ENCODE results near the gene TMEM163.
"Not testable (repeated sequence)": the region's sequence is repeated elsewhere in the genome, so short reads cannot be mapped to it uniquely, and the experiment has no call there.

Gene TMEM163

DNA sequence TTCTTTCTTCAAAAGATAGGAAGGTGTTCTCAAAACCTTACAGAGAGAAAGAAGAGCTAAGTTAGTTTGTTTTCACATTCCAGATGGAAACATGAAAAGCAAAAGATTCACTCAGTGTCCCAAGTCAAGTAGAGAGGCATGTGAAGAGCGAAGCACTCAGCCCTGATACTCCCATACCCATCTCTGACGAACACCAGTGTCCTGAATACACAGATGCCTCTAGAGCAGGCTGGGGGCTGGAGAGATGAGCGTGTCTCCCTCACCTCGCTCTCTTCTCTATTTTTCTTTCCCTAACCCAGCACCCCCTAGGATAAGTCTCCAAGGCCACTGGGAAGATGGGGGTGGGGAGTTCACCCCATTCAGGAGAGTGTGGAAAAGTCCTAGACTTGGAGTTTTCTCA lies 227.8 kb downstream of the TMEM163 start:
- DNase-seq (ENCODE audit: low read depth, low spot score) = no peak

DNA sequence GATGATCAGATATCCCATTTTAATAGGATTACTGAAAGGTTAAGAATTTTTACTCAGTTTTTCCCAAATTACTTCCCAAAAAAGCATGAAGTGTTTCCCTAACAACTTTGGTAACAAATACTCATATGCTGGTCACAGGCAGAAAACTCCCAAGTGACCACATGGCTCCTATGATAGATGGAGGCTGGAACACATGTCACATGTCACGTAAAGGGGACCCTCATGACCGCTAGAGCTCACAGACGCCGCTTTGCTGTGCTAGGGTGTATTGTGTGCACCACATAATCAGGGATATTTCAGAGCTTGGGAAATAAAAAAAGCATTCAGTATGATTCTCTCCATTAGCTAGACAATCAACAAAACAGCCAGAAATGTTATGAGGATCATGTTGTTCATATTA lies 228.2 kb downstream of the TMEM163 start:
- DNase-seq (ENCODE audit: low read depth, low spot score) = no peak

DNA sequence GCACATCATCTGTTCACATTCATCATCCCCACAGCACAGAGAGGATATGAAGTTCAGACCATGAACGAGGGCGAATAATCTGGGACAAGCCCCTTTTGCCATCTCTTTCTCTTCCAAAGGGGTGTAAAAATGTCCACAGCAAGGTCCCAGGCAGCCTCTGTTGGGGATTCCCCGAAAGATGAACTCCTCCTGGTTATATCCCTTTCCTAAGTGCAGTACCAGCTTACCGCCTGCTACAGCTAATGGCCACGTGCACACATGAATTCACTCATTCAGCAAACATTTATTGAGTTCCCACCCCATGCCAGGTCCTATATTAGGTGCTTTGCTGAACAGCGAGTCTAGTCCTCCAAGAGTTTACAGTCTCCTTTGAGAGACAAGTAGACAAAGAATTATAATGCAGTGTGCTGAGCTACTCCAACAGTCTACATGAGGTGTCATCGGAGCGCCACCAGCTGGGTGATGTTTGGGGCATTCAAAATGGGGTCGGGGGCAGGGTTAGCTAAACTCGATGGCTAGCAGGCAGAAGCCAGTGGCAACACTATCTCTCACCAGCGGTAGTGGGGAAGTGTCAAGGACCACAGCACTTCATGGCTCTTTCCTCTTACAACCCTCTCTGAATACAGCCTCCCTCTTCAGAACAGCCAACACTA lies 228.9 kb downstream of the TMEM163 start:
- DNase-seq (ENCODE audit: low read depth, low spot score) = no peak

DNA sequence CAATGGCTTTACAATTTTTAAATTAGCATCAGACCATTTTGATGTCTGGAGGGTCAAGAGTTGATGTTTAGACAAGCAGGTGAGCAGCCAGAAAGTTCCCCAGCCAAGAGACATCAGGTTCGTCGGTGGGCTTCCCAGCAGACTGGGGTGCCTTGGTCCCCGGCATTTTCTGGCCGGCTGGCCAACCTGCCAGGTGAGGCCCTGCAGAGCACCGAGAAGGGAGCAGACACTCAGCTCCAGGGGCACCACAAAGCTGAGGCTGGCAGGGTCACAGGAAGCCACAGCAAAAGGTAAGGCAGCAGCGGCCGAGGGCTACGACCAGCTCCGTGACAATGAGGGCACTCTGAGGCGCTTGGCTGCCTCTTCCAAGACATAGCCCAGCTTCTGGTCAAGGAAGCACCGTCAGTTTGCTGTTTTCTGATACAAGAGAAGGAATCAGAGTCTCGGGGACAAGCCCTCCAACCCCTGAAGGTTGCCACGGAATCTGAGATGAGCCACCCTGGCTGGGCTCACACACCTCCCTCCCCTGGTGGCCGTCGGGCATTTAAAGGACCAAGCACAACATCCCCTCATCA lies 235.9 kb downstream of the TMEM163 start:
- DNase-seq (ENCODE audit: low read depth, low spot score) = no peak

DNA sequence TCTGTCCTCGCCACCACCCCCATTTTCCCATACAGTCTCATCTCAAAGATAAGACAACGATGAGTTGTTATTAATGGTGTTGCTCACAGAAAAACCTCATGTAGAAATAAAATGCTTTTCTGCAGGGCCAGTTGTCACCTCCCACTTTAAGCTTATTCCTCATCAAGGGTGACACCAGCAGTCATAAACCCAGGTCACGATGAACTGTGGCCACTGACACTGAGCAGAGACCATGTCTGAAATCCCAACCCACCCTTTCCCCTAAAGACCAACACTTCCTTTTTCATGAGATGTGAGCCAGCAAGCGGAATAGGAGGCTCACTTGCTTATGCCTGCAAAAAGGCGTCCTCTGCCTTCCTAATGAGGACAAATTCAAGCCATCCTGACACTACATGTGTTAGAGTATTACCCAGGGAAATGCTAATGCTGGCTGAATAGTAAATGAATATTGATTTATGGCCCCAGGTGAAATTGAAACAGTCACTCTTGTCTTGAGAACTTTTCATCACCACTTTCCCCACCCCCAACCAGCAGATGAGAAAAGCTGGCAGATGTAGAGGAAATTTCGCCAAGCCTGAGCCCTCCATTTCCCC lies 236.6 kb downstream of the TMEM163 start:
- no peak for DNase-seq (ENCODE audit: low read depth, low spot score)

DNA sequence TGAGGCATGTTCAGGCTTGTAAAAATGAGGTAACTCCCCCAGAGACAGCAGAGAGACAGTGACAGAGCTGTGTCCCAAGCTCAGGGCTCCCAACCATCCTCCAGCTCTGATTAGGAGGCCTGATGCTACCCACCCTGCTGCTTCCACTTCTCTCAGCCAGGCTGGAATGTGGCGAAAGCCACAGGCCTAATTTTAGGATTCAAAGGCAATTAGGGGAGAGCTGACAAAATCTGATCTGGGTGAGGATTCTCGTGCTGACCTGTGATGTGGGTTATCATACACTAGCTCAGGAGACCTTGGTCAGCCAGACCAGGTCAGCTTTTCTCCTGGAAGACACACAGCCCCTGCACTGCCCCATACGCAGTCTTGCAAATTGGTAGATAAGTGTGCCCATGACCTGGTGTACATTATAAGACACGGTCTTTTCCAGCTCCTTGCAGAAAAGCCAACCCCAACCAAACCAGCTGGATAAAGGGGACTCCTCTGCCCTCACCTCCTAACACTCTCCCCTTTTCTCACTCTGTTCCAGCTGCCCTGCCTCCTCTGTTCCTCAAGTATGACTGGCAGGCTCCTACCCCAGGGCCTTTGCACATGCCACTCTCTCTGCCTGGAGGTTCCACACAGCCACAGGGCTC lies 239.0 kb downstream of the TMEM163 start:
- DNase-seq (ENCODE audit: low read depth, low spot score) = no peak

DNA sequence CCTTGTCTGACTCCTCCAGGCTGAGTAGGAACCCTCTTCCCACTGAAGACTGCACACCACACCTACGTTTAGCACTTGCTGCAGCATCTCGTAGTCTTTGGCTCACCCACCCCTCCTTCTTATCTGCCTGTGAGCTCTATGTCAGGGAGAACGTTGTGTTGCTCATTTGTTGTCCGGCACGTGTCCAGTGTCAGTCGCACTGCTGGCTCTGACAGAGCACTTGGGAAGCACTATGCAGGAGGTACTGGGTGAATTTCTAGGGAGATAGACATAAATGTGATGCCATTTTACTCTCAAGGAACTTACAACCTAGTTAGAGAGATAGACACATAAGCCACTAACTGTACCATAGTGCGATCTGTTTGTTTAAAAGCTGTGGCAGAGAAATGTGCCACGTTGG lies 241.8 kb downstream of the TMEM163 start:
- DNase-seq (ENCODE audit: low read depth, low spot score) = not testable (repeated sequence)

DNA sequence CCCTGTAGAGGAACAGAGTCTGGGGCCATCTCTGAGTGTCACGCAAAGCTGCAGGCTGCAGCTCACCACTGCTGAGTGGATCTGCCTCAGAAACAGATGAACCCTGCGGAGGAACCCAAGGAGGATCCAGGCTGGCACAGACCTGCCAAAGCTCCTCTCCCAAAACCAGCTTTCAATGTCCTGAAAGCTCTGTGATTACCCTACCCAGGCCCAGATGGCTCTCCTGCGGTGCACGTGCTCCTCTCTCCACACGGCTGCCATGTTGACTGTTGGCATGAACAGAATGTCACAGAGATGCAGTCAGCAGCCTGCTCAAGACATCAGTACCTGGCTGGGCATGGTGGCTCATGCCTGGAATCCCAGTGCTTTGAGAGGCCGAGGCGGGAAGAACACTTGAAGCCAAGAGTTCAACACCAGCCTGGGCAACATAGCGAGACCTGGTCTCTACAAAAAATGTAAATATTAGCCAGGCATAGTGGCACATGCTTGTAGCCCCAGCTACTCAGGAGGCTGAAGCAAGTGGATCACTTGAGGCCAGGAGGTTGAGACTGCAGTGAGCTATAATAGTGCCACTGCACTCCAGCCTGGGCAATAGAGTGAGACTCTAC lies 248.1 kb downstream of the TMEM163 start:
- no peak for DNase-seq (ENCODE audit: low read depth, low spot score)

DNA sequence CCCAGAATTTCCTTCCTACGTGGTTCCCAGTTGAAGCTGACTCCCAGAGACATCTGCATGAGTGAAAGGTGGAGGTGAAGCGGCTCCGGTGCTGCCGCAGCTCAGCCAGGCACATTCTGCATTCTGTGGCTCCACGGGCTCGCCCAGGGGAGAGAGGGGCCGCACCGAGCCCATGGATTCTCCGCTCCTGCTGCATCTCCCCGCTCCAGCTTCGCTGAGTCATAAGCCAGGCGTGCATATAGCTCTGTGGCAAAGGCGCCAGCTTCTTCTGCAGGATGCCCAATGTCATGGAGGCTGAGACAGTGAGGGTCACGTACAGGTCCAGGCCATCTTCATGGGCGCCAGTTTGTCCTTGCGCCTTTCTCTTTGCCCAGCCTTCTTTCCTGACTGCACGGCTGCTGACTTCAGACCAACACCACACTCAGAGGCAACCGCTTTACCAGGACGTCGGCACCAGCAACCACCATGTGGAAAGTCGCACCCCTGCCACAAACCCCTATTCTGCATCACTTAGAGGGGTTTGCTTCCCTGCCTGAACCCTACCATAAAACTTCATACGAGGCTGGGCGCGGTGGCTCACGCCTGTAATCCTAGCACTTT lies 249.2 kb downstream of the TMEM163 start:
- DNase-seq (ENCODE audit: low read depth, low spot score) = no peak

DNA sequence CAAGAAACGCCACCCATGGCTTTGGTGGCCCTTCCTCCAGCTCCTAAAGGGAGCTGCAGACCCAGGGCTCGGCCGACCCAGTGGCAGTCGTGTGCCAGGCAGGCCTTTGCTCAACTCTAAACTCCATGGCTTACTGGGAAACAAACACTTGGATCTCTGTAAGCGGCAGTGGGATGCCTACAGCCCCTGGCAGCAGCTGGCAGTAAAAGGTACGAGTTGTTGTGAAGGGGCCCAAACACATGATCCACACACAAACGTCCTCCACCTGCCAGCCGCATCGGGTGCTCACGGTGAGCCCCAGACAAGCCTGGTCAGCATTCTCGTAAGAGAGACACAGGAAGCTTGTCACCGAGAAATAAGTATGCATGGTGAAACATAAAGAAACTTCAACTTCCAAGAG lies 250.0 kb downstream of the TMEM163 start:
- DNase-seq (ENCODE audit: low read depth, low spot score) = no peak

DNA sequence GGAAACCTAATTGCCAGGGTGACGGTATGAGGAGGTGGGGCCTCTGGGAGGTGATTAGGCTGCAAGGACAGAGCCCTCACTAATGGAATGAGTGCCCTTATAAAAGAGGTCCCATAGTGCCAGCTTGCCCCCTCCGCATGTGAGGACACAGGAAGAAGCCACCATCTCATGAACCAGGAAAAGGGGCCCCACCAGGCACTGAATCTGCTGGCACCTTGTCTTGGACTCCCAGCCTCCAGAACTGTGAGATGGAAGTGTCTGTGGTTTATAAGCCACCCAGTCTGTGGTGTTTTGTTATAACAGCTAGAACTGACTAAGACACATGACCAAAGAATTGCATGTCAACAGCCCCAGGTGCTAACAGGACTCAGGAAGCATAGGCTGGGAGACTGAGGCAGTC lies 250.6 kb downstream of the TMEM163 start:
- no peak for DNase-seq (ENCODE audit: low read depth, low spot score)

DNA sequence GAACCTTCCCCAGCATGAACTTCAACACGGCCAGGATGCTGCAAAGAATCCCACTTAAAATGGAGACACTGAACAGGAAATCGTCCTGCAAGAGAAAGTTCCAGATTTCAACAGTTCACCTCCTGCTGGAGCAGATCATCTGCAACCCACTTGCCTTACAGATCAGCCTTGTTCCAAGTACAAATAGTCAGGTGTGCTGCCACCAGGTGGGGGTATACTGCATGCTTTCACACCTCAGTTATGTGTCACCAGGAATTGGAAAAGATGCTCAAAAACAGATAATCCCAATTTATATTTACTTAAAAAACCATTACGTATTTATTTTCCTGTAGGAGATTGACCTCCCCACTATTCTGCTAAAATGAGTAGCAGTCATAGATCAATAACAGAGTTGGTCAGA lies 252.7 kb downstream of the TMEM163 start:
- no peak for DNase-seq (ENCODE audit: low read depth, low spot score)

DNA sequence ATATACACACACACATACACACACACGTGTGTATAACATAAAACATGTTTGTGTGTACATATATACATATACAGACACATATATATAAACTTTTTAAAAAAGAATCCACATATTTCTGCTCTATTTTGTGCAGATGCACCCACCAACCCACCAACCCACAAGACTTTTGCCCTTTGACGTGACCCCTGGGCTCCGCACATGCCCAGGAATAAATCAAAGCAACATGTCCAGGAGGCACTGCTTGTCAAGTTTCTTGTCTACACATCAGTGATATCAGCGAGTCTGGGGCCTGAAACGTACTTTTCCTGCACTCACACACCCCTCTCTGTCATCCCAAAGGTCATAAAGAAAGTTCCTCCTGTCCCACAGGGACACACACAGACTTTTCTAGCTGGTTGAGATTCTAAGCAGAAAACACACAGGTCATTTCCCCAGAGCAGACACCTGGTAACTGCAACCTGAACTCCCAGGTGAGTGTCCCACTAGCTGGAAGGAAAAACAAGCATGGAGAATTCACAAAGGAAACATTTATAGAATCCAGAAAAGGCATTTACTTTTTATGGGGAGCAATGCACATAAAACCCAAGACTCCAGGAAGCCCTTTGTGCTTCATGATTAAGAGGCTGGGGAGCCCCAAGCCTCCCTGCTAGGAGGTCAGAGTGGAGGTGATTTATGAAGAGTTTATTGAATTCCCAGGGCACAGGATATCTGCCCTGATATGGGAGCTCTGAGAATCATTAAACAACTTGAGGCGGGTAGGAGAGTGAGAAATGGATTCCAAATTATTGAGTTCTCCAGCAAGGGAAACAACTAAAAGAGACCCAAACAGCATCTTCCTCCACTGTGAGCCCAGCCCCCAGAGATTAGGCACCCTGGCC lies 253.3 kb downstream of the TMEM163 start:
- no peak for DNase-seq (ENCODE audit: low read depth, low spot score)

DNA sequence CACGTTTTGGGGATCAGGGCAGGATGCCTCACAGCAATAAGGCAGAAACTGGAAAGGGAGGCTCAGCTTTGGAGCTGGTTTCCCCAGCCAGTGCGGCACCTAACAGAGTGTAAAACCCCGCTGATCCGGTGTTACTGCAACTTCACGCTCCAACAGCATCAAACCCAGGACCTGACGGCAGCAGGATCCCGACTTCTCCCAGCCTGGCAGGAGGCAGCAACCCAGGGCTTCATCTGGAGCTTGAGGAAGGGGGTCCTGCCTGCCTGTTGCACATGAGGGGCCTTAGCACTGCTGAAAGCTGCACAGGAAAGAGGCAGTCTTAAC lies 255.1 kb downstream of the TMEM163 start:
- no peak for DNase-seq (ENCODE audit: low read depth, low spot score)

DNA sequence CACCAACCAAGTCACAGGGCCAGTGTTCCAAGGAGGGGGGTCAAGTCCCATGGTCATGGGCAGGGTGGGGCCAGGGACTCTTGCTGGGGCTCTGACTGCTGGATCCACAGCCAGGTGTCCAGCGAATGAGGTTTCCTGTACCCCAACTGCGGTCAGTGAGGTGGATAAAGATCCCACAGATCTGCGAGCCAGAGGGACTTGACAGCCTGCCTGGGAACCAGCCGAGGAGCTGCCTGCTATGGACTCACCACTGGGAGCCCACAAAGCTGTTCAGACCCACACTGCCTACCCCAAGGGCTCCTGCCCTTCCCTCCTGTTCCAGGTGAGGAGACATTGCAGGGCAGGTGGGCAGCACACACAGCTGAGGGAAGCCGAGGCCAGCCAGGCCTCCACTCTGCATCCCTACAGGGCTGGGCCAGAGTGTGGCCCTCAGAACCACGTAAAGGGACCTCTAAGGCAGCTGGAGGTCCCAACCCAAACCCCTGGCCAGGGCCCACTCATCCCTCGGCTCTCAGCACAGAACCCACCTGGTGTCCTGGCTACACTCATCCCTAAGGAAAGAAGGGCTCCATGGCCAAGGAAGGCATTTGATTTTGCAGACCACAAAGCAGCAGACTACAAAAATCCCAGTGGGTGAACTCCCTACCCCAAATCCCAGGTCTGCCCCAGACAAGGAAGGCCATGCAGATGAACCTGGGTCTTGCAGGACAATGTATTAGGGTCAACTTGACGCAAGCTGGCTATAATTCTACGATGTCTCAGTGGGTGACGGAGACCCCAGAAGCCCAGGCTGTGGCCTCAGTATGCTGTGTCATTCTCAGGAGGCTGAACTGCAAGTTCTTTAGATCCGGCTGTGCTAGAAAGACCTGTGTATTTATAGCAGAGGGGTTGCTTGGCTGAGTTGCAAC lies 255.8 kb downstream of the TMEM163 start:
- DNase-seq (ENCODE audit: low read depth, low spot score) = no peak

DNA sequence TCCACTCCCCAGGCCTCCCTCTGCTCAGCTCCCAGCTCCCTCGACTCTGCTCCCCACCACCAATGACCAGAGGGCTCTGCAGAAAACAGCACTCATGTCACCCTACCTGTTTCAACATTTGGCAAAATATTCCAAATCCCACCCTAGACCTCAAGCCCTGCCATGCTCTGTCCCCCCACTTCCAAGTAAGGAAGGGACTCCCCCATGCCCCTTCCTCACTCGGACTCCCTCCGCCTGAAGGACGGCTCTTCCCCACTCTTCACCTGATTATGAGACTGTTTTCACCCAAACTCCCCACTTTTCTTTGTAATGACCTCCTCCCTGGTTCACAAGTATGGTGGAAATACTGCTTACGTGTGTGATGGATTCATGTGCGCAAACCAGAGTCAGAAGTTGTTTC lies 256.5 kb downstream of the TMEM163 start:
- DNase-seq (ENCODE audit: low read depth, low spot score) = no peak

DNA sequence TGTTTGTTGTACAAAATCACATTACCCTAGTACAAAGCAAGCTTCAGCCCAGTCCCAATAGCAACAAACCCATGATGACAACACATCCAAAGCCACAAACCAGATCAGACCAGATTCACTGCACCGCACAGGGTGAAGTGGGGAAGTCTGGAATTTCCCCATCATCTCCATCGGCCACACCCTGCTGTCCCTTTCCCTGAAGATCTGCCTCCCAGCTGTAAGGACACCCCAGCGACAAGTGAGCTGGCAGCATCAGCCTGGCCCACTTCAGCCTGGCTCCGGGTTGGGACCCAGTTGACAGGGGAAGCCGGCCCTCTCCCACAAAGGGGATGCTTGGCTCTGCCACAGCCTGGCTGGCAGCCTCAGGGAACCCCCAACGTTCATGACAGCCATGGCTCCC lies 257.3 kb downstream of the TMEM163 start:
- DNase-seq (ENCODE audit: low read depth, low spot score) = no peak

DNA sequence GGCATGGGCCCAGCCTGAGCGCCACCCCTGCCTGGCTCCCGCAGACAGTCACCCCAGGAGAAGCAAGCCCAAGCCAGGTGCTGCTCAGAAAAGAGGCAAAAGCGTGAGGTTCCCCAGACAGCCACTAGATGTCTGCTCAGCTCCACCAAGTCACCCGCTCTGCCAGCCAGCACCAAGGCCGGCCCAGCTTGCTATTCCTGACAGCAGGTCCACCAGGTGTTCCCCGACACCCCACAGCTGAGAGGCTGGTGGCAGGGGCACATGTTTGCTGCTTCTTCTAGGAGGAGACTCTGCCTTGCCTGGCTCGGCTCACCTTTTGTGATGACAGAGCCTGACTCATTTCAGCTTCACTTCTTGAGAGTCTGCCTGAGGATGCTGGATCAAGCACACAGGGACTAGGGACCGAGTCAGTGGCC lies 258.2 kb downstream of the TMEM163 start:
- DNase-seq (ENCODE audit: low read depth, low spot score) = no peak

DNA sequence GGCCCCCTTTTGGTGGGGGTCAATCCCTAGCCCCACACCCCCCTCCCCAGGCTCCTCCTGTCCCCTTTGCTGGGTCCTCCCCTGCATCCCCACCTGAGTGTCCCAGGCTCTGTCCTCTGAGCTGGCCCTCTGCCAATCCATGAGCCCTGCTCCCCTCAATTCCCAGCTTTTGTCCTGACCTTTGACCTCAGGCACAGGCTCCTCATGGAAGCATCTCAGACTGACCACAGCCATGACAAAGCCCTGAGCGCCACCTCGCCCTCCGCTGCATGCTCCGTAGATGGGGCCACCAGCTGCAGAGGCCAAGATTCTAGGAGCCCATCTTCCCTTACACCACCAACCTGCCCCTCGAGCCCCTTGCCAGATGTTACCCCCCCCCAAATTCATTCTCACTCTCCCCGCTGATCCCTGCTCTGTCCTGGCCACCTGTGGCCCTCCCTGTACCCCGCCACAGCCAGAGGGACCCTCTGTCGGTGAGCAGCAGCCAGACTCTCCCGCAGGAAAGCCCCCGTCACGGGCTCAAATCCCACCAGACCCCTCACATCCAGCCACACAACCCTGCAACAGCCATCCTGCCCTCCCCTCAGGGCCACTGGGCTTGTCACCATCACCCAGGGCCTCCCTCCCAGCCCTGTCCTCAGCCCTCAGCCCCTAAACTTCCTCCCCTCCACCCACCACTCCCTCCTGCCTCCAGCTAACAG lies 258.9 kb downstream of the TMEM163 start:
- no peak for DNase-seq (ENCODE audit: low read depth, low spot score)

DNA sequence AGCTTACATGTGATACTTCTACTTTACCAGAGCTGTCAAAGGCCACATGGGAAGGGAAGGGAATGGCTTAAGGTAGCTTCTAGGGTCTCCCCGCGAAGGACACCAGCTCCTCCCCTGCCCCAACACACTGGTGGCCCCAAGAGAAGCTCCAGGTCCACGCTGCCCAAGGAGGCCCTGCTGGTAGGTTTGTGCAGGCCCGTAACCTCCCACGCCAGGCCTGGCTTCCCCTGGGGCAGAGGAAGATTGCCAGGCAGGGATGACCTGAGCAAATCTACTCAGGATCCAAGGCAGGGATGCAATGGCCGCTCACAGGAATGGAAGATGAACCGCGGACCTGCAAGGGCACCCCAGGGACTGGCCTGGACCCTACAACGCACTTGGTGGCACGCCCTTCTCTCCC lies 259.9 kb downstream of the TMEM163 start:
- no peak for DNase-seq (ENCODE audit: low read depth, low spot score)
